GM19099 (cell line): Measurements from ENCODE around the gene CATSPERZ.
A peak's percentile ranks its signal among the peaks of the same experiment; 100 is the strongest.

Experiments
- POLR2A ChIP-seq: IDR thresholded peaks from 3 replicates; pipeline ENCODE4 v1.6.1; 2011; ENCODE audit warnings: low read depth; ENCODE audit not compliant: insufficient read length; ENCODE audit errors: extremely low read depth

The CATSPERZ gene, protein sequence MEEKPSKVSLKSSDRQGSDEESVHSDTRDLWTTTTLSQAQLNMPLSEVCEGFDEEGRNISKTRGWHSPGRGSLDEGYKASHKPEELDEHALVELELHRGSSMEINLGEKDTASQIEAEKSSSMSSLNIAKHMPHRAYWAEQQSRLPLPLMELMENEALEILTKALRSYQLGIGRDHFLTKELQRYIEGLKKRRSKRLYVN

DNA sequence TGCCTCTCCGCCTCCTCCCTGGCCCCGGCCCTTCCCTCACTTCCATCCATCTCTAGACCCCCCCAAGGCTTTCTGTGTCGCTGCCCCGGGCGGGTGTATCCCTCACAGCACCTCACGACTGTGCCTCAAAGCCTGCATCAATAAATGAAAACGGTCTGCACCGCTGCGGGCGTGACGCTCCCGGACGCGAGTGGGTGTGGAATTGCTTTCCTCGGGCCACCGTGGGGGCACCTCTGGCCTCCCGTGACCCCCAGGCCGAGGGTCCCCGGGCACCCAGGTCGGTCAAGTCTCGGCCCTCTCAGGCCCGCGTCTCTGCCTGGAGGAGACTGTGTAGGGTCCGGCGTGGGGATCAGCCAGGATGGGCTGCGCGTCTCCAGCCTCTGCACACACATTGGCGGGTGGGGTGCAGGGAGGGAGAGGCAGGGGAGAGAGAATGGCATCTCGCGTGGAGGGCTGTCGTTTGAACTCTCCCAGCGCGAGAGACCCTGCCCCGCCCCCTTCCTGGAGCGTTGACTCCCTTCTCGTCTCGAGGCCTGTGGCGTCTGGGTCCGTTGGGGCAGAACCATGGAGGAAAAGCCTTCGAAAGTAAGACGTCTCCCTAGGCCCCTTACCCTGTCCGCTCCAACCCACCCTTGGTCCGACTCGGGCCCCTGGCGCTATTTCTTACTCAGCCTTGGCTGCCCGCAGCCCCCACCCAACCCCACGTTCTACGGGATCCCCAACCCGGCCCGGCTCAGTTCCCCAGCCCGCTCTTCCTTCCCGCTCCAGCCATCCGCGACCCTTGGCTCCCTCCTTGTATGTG, at the start of gene CATSPERZ:
TSS of gene CATSPERZ (plus strand) at position 512 of the 802 bp plus-strand sequence. CDS start at position 565, 53 bp downstream.
- no peak for TF ChIP-seq POLR2A

- TF ChIP-seq POLR2A = no peak
Measured at GRCh38 chr11:64250415-64251015, 49.6 kb upstream of the CATSPERZ start.

- TF ChIP-seq POLR2A = peak; percentile 48
Measured at GRCh38 chr11:64251016-64251752, 49.0 kb upstream of the CATSPERZ start, which contains the start of gene PLCB3. PLCB3 (plus strand) TSS chr11:64251530; CDS start chr11:64251650, 120 bp downstream.

GRCh38 chr11:64251753-64252002, 48.5 kb upstream of the CATSPERZ start:
- no peak for TF ChIP-seq POLR2A

DNA sequence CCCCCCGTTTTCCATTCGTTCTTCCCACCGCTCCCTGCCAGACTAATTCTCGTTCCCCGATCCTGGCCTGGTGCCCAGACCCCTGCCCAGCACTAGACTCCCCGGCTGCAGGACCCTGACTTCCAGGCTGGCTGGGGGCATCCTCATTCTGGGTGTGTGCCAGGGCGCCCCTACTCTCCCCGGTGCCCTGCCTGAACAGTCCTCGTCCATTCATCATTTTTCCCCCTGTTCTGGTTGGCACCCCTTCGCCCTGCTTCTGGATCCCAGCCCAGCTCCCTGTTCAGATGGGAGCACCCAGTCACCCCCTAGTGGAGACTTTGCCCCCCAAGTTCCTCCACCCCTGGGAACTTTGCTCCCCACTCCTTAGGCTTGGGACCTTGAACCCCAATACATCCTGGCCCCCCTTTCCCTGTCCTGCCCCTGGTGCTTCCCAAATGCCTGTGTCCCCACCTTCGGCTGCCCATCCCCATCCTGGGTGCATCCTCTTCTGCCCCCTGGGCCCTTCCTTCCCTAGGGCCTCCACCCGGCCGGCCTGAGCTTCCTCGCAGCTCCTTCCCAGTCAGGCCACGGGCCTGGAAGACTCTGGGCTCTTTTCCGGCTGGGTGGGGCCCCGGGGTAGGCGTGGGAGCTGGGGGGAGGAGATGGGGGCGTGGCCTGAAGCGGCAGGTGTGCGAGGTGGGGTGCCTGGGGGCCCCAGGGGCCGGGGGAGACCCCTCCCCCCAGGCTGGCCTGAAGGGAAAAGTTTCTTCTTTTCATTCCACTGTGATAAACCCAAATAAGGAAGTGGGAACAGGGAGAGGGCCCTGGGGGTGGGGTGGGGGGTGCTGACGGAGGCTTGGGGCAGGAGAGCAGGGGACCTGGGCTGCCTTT, 47.9 kb upstream of the CATSPERZ start:
- no peak for TF ChIP-seq POLR2A

DNA sequence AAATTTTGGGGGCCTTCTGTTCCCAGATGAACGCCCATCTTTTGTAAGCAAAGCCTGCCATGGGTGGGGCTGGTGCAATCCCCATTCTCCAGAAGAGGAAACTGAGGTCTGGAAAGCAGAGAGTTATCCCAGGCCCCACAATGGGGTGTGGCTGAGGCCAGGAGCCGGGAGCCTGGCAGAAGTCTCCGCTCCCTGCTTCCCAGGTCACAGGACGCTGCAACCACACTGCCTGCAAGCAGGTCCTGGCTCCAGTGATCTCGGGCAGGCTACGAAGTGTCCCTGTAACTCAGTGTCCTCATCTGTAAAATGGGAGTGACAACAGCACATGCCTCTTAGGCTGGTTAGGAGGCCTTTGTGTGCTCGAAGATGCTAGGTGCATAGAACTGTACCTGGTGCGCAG, 47.1 kb upstream of the CATSPERZ start:
- no peak for TF ChIP-seq POLR2A

GRCh38 chr11:64253481-64253880, 46.7 kb upstream of the CATSPERZ start:
- no peak for TF ChIP-seq POLR2A

DNA sequence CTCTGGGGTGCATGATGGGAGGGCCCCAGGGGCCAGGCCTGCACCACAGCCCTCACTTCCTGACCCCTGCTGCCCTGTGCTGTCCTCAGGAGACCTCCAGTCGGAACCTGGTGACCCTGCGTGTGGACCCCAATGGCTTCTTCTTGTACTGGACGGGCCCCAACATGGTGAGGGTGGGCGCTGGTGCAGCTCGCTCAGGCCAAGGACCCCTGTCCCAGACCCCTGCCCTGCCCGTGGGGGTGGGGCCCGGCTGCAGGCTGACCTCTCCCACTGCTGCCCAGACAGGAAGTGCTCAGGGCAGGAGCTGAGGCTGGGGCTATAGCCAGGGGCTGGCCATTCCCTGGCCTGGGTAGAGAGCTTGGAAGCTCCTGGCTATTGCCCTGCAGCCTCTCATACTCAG, 45.8 kb upstream of the CATSPERZ start:
- no peak for TF ChIP-seq POLR2A

GRCh38 chr11:64255135-64256128, 44.7 kb upstream of the CATSPERZ start:
- no peak for TF ChIP-seq POLR2A

DNA sequence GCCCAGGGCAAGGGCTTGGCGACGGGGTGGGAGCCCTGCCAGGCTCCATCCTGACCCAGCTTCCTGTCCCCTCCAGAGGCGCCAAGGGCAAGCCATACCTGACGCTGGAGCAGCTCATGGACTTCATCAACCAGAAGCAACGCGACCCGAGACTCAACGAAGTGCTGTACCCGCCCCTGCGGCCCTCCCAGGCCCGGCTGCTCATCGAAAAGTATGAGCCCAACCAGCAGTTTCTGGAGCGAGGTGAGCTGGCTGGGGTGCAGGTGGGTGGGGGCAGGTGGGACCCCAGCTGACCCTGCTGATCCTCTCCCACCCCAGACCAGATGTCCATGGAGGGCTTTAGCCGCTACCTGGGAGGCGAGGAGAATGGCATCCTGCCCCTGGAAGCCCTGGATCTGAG, 43.9 kb upstream of the CATSPERZ start:
- TF ChIP-seq POLR2A = no peak

GRCh38 chr11:64258356-64258755, 41.8 kb upstream of the CATSPERZ start:
- TF ChIP-seq POLR2A = no peak

- no peak for TF ChIP-seq POLR2A
Measured at GRCh38 chr11:64258946-64259532, 41.1 kb upstream of the CATSPERZ start.

DNA sequence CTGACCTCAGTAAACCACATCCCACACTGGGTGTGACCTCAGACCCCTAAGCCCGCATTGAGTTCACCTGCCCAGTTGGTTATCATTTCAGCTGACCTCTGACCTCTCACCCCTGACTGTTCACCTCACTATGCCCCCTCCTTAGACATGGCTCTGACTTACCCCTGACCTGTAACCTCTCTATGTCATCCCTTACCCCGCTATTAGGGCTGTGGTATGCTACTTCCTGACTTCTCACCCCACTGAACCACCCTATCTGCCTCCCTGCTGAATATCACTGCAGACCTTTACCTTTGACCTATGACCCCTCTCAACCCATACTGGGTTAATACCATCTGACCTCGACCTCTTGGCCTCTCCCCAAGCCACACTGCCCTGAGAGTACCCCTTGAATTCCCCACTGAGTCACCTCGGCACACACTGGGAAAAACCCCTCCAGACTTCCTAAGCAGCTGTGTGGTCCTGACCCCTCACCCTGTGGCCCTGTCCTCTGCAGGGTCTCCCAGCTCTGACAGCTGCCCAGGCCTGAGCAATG, 40.6 kb upstream of the CATSPERZ start:
- no peak for TF ChIP-seq POLR2A
